Measurements from ENCODE around the gene HNRNPLL. TPM values are rescaled to one million over a fixed set of nuclear protein-coding genes. Genes with fewer than 3 reads are reported as not detected.

The HNRNPLL gene
- total RNA-seq, 2 experiments from 2014 or later: 53.5 to 59.8 TPM

DNA sequence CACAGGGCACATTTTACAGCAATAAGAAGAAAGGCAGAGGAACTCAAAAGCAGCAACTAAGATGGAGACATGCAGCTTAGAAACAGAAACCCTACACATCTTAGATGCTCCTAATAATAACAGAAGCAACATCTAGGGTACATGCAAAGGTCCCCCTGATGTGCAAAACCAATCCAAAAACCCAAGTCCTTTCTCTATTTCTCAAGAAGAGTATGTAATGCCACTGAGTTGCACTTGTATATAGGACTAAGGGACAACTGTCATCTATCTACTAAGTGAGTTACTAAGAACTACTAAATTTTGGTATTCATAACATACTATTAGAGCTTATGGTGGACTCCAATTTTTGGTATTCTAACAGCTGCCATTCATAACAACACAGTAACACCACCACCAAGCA is 28.4 kb downstream of the HNRNPLL start:
- Mint-ChIP-seq H3K4me3 (no peak overlapping the region), H3K9me3 (ENCODE audit: low read depth) (no peaks in the 10 kb centered on the region), H3K27me3 (no peaks in the 10 kb centered on the region), H3K4me1 (peaks cover 46% of the 10 kb centered on the region), H3K27ac (peak overlapping the region; percentile 31), H3K36me3 (ENCODE audit: low read depth) (peaks cover 34% of the 10 kb centered on the region)
- ATAC-seq (no peak), DNase-seq (no peak)
- ChIA-PET CTCF (interaction anchor here (1.0 to 12.1 kb wide), 8 partner anchors 8 to 259 kb away, joined by 3 to 290 read pairs (median 4); no protein-coding TSS in a partner anchor), POLR2A (no interaction called here)
- intact Hi-C loops (cut with DNase I, micrococcal nuclease): no loop called here

DNA sequence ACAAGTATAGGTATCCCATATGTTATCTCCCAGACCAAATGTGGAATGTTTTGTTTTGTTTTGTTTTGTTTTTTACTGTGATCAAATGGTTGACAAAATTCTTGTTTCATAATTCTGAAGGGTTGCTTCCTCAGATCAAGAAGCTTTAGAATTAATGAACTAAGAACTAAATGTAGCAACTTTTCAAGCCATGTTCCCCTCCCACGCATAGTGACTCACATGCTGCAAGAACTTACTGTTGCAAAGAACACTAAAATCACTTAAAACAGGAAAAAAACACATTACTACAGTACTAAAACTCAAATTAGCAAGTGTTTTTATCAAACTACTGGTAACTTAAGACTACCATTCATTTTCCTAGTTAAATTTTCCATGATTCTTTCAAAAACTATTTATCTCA is 30.6 kb downstream of the HNRNPLL start:
- Mint-ChIP-seq H3K4me1 (peaks cover 41% of the 10 kb centered on the region), H3K27ac (peak overlapping the region; percentile 75), H3K4me3 (no peak overlapping the region), H3K9me3 (ENCODE audit: low read depth) (no peaks in the 10 kb centered on the region), H3K27me3 (no peaks in the 10 kb centered on the region), H3K36me3 (ENCODE audit: low read depth) (peaks cover 40% of the 10 kb centered on the region)
- ChIA-PET POLR2A (interaction anchor here (0.5 to 0.6 kb wide), 2 partner anchors 92 to 179 kb away, joined by 3 to 4 read pairs; partner anchors contain the start of gene SRSF7), CTCF (interaction anchor here (0.7 to 4.4 kb wide), 6 partner anchors 10 to 257 kb away, joined by 3 to 32 read pairs (median 3); no protein-coding TSS in a partner anchor)
- DNase-seq (peak; percentile 75), ATAC-seq (peak; percentile 77)
- intact Hi-C loops (cut with DNase I, micrococcal nuclease): no loop called here

DNA sequence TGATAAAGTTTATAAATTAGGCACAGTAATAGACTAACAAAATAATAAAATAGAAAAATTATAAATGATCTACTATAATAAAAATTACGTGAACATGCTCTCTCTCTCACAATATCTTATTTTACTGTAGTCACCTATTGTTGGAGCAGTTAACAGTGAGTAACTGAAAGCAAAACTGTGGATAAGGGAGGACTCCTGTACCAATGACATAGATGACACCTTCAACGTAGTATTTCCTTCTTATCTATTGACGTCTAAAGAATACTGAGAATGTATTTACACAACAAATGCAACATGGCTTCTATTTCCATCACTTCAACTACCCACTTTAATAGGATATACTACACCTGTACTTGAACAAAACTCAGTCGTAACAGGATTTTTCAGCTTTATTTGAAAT is 31.5 kb downstream of the HNRNPLL start:
- ChIA-PET CTCF (interaction anchor here (0.6 to 4.4 kb wide), 5 partner anchors 10 to 256 kb away, joined by 3 to 32 read pairs (median 4); no protein-coding TSS in a partner anchor), POLR2A (no interaction called here)
- ATAC-seq (no peak), DNase-seq (no peak)
- peaks cover 45% of the 10 kb centered on the region for H3K36me3 Mint-ChIP-seq (ENCODE audit: low read depth)
- H3K9me3 Mint-ChIP-seq (ENCODE audit: low read depth): no peaks in the 10 kb centered on the region
- H3K27me3 Mint-ChIP-seq: no peaks in the 10 kb centered on the region
- no peak overlapping the region for H3K4me3 Mint-ChIP-seq
- peaks cover 32% of the 10 kb centered on the region for H3K4me1 Mint-ChIP-seq
- intact Hi-C loops (cut with DNase I, micrococcal nuclease): no loop called here
- no peak overlapping the region for H3K27ac Mint-ChIP-seq

DNA sequence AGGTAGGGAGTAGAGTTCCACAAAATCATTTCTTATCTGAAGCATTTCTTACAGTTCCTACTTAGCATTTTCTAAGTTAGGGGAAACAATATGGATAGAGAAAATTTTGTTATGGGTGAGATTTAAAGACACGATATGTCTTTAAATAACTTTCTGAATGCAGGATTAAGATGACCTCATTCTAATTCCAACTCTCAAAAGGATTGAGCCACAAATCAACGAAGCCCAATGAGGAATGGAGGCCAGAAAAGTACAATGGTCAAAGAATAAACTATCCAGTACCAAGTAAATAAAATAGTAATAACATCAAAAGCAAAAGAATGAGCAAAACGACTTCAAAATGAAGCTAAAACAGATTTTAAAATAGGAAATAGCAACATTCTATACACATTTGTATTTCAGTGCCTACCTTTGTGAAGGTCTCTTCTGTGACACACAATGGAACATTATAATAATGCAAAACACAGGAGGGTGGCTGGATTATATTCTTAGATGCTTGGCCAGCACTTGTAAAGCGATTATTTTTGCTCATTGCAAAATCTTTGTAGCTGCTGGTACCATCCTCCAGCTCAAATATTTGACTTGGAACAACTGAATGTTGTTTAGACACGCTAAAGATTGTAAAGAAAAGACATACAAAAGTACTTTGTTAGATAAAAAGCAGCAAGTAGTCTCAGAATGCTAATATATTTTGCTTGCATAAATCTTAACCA is 33.8 kb downstream of the HNRNPLL start:
- Mint-ChIP-seq H3K9me3 (ENCODE audit: low read depth) (no peaks in the 10 kb centered on the region), H3K4me1 (peaks cover 17% of the 10 kb centered on the region), H3K36me3 (ENCODE audit: low read depth) (peaks cover 53% of the 10 kb centered on the region), H3K27me3 (no peaks in the 10 kb centered on the region), H3K4me3 (no peak overlapping the region), H3K27ac (no peak overlapping the region)
- DNase-seq: no peak
- POLR2A ChIA-PET: interaction anchor here (1.2 kb wide), 1 partner anchor 14 kb away, joined by 3 read pairs; no protein-coding TSS in a partner anchor
- no peak for ATAC-seq
- CTCF ChIA-PET: interaction anchor here (0.9 to 3.1 kb wide), 9 partner anchors 12 to 242 kb away, joined by 3 to 23 read pairs (median 4); no protein-coding TSS in a partner anchor
- intact Hi-C loops (cut with DNase I, micrococcal nuclease): no loop called here

DNA sequence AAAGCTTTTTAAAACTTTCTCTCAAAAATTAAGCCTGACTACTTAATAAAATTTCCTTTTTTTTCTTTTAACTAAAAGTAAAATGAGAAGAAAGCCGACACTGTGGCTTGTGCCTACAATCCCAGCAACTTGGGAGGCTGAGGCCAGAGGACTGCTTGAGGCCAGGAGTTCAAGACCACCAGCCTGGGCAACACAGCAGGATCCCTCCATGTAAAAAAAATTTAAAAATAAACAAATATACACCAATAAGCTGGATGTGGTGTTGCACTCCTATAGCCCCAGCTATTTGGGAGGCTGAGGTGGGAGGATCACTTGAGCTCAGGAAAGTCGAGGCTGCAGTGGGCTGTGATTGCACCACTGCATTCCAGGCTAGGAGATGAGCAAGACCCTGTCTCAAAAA is 37.4 kb downstream of the HNRNPLL start:
- intact Hi-C loops (cut with DNase I, micrococcal nuclease): no loop called here
- Mint-ChIP-seq H3K36me3 (ENCODE audit: low read depth) (peaks cover 51% of the 10 kb centered on the region), H3K9me3 (ENCODE audit: low read depth) (no peaks in the 10 kb centered on the region), H3K27me3 (no peaks in the 10 kb centered on the region), H3K4me3 (no peak overlapping the region), H3K4me1 (peaks cover 5% of the 10 kb centered on the region), H3K27ac (no peak overlapping the region)
- POLR2A ChIA-PET: no interaction called here
- no peak for ATAC-seq
- no peak for DNase-seq
- CTCF ChIA-PET: interaction anchor here (0.8 to 4.9 kb wide), 7 partner anchors 9 to 250 kb away, joined by 3 to 36 read pairs (median 4); no protein-coding TSS in a partner anchor

DNA sequence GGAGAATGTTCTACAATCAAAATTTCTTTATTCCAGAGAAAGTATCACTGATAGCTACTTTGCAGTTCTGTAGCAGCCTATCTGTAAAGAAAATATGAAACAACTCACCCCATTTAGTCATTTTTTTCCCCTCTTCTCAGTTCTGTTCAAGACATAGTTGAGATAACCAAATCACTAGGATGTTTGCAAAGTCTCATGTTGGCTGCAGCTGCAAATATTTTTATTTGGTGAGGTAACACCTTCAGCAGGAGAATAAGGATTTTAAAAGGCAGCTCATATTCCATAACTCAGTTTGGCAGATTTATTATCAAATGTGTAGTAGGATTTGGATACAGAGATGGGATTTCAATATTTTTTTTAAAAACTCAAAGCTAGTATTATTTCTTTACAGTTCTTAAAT is 41.0 kb downstream of the HNRNPLL start:
- intact Hi-C loops (cut with DNase I, micrococcal nuclease): no loop called here
- Mint-ChIP-seq H3K36me3 (ENCODE audit: low read depth) (peaks cover 31% of the 10 kb centered on the region), H3K4me3 (no peak overlapping the region), H3K27ac (no peak overlapping the region), H3K4me1 (no peaks in the 10 kb centered on the region), H3K27me3 (no peaks in the 10 kb centered on the region), H3K9me3 (ENCODE audit: low read depth) (no peaks in the 10 kb centered on the region)
- POLR2A ChIA-PET: no interaction called here
- CTCF ChIA-PET: interaction anchor here (0.8 to 4.9 kb wide), 8 partner anchors 10 to 180 kb away, joined by 4 to 36 read pairs (median 5); no protein-coding TSS in a partner anchor
- DNase-seq: no peak
- ATAC-seq: no peak

DNA sequence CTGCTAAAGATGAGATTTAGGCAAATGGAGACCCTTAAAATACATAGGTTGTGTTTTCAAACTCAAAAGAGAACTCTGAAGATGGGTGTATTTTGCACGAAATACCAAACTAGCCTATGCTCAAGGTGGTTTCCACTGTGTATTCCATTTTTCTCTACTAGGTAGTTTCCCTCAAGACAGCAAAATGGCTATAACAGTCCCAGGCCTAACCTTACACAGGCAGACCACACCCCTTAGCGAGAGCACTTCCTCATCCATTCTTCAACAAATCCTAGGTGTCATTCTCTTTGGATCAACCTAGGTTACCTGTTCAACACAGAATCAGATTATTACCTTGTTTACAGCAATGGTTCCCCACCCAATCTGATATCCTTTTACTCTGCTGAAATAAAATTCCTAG is 42.6 kb downstream of the HNRNPLL start:
- Mint-ChIP-seq H3K27me3 (no peaks in the 10 kb centered on the region), H3K4me3 (no peak overlapping the region), H3K4me1 (no peaks in the 10 kb centered on the region), H3K27ac (no peak overlapping the region), H3K9me3 (ENCODE audit: low read depth) (no peaks in the 10 kb centered on the region), H3K36me3 (ENCODE audit: low read depth) (peaks cover 24% of the 10 kb centered on the region)
- CTCF ChIA-PET: no interaction called here
- intact Hi-C loops (cut with DNase I, micrococcal nuclease): no loop called here
- no peak for ATAC-seq
- DNase-seq: no peak
- POLR2A ChIA-PET: interaction anchor here (0.7 kb wide), 1 partner anchor 602 kb away, joined by 3 read pairs; no protein-coding TSS in a partner anchor

DNA sequence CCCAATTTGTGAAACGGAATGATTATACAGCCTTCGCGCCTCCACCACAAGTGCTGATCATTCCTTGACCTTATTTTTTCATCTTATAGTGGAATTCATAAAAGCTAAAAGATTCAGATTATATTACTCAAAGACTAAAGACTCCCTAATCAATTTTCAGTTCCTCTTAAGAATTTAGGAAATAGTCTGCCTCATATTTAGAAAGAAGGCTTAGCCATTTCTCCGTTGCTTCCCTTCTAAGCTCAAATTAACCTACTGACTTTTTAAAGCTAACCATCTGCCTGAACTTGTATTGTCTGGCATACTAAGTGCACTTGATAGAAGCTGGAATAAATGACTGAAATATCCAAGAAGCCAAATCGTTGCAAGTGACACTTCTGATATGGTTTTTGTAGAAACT is 44.7 kb downstream of the HNRNPLL start:
- ChIA-PET POLR2A (no interaction called here), CTCF (interaction anchor here (0.8 to 5.4 kb wide), 9 partner anchors 10 to 133 kb away, joined by 3 to 23 read pairs (median 3); no protein-coding TSS in a partner anchor)
- ATAC-seq: no peak
- intact Hi-C loops (cut with DNase I, micrococcal nuclease): no loop called here
- H3K4me1 Mint-ChIP-seq: peaks cover under 1% of the 10 kb centered on the region
- DNase-seq: no peak
- H3K36me3 Mint-ChIP-seq (ENCODE audit: low read depth): peaks cover 19% of the 10 kb centered on the region
- H3K27me3 Mint-ChIP-seq: no peaks in the 10 kb centered on the region
- no peaks in the 10 kb centered on the region for H3K9me3 Mint-ChIP-seq (ENCODE audit: low read depth)
- H3K4me3 Mint-ChIP-seq: no peak overlapping the region
- no peak overlapping the region for H3K27ac Mint-ChIP-seq

DNA sequence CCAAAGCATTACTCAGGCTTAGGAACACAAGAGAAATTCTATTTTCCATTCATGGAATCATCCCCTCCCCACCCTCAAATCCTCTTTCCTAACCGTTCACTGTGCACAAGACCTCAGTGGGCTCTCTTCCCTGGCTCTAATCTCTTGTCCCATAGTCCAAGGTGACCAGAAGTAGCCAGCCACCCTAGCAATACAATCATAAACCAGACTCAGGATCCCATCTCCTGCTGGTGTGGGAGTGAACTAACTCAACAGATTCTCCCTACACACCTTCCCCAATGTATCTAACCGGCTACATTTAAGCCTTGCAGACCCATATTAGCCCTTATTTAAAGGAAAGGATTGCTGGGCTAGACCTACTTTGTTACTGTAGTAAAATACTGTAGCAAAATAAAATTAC is 45.5 kb downstream of the HNRNPLL start:
- H3K36me3 Mint-ChIP-seq (ENCODE audit: low read depth): peaks cover 17% of the 10 kb centered on the region
- H3K9me3 Mint-ChIP-seq (ENCODE audit: low read depth): no peaks in the 10 kb centered on the region

DNA sequence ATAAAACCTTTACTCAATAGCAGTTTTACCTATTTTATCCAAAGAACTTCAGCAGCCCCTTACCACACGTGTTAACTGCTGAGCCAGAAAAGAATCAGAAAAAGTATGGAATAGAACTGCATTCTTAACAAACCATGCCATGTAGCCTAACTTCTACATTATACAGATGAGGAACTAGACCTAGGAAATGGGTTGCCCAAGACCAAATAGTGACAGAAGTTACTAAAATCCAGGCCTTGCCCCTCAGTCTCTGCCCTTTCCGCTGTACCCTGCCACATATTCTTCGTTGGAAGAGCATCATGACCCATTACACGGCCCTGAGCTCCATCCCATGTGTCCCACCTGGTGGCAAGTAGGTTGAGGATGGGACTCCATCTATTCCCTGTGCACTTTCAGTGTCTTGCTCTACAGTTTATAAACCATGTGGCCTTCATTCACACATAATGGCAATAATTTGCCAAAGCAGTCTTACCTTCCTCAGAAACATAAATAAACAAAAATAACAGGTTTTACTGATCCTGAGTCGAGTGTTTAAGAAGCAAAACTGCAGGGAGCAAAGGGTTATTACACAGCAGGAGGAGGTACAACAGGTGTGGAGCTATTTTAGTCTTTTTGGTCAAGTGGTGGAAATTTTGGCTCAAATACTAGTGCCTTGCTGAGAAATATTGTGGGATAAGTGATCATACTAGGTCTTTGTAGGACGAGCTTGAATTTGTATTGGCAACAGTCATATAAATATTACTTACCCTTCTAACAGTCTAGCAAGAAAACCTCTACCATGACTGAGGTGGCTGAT is 46.5 kb downstream of the HNRNPLL start:
- no peak for ATAC-seq
- intact Hi-C loops (cut with DNase I, micrococcal nuclease): no loop called here
- H3K27ac Mint-ChIP-seq: no peak overlapping the region
- no peak for DNase-seq
- H3K36me3 Mint-ChIP-seq (ENCODE audit: low read depth): peaks cover 8% of the 10 kb centered on the region
- no peak overlapping the region for H3K4me3 Mint-ChIP-seq
- ChIA-PET CTCF (interaction anchor here (0.7 to 5.4 kb wide), 9 partner anchors 8 to 187 kb away, joined by 3 to 23 read pairs (median 4); no protein-coding TSS in a partner anchor), POLR2A (interaction anchor here (0.6 kb wide), 1 partner anchor 112 kb away, joined by 3 read pairs; no protein-coding TSS in a partner anchor)
- H3K4me1 Mint-ChIP-seq: peaks cover 13% of the 10 kb centered on the region
- no peaks in the 10 kb centered on the region for H3K9me3 Mint-ChIP-seq (ENCODE audit: low read depth)
- H3K27me3 Mint-ChIP-seq: no peaks in the 10 kb centered on the region

More for the DNA sequence above, 45.5 kb downstream of the HNRNPLL start:
- no peak overlapping the region for H3K4me3 Mint-ChIP-seq
- DNase-seq: no peak
- ChIA-PET POLR2A (no interaction called here), CTCF (interaction anchor here (0.8 to 5.4 kb wide), 5 partner anchors 9 to 168 kb away, joined by 3 to 23 read pairs (median 4); no protein-coding TSS in a partner anchor)
- H3K27ac Mint-ChIP-seq: peak overlapping the region; percentile 11
- ATAC-seq: no peak
- intact Hi-C loops (cut with DNase I, micrococcal nuclease): no loop called here
- H3K4me1 Mint-ChIP-seq: peaks cover 7% of the 10 kb centered on the region
- H3K27me3 Mint-ChIP-seq: no peaks in the 10 kb centered on the region

DNA sequence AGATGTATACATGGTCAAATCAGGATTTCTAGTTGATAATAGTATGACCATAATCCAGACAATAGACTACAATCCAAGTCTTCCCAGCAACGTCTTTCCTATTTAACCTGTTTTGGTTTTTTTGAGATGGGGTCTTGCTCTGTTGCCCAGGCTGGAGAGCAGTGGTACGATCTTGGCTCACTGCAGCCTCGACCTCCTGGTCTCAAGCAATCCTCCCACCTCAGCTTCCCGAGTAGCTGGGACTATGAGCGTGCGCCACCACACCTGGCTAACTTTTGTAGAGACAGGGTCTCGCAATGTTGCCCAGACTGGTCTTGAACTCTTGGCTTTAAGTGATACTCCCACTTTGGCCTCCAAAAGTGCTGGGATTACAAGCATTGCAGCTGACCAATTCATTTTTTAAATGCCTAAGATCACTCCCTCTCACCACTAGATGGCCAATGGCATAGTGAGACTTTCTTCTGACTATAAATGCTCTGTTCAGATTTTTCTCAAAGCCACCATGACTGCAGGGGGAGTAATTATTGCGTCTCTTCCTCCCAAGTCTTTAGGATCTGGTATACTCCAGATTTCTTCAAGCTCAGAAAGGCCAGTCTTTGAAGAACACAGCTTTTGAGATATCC is 47.6 kb downstream of the HNRNPLL start:
- POLR2A ChIA-PET: interaction anchor here (0.6 to 1.2 kb wide), 2 partner anchors 14 to 50 kb away, joined by 3 read pairs; no protein-coding TSS in a partner anchor
- Mint-ChIP-seq H3K27ac (no peak overlapping the region), H3K27me3 (no peaks in the 10 kb centered on the region), H3K36me3 (ENCODE audit: low read depth) (peaks cover 2% of the 10 kb centered on the region), H3K9me3 (ENCODE audit: low read depth) (no peaks in the 10 kb centered on the region), H3K4me1 (peaks cover 13% of the 10 kb centered on the region), H3K4me3 (no peak overlapping the region)
- ATAC-seq: no peak
- DNase-seq: no peak
- CTCF ChIA-PET: interaction anchor here (0.6 to 5.4 kb wide), 10 partner anchors 10 to 238 kb away, joined by 3 to 23 read pairs (median 4); no protein-coding TSS in a partner anchor
- intact Hi-C loops (cut with DNase I, micrococcal nuclease): no loop called here

Data from activated CD4-positive, alpha-beta T cell treated with anti-CD3 and anti-CD28 coated beads for 36 hours (primary cell).